ENCODE measurements around the gene NOVA2.

The NOVA2 gene, protein sequence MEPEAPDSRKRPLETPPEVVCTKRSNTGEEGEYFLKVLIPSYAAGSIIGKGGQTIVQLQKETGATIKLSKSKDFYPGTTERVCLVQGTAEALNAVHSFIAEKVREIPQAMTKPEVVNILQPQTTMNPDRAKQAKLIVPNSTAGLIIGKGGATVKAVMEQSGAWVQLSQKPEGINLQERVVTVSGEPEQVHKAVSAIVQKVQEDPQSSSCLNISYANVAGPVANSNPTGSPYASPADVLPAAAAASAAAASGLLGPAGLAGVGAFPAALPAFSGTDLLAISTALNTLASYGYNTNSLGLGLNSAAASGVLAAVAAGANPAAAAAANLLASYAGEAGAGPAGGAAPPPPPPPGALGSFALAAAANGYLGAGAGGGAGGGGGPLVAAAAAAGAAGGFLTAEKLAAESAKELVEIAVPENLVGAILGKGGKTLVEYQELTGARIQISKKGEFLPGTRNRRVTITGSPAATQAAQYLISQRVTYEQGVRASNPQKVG

DNA sequence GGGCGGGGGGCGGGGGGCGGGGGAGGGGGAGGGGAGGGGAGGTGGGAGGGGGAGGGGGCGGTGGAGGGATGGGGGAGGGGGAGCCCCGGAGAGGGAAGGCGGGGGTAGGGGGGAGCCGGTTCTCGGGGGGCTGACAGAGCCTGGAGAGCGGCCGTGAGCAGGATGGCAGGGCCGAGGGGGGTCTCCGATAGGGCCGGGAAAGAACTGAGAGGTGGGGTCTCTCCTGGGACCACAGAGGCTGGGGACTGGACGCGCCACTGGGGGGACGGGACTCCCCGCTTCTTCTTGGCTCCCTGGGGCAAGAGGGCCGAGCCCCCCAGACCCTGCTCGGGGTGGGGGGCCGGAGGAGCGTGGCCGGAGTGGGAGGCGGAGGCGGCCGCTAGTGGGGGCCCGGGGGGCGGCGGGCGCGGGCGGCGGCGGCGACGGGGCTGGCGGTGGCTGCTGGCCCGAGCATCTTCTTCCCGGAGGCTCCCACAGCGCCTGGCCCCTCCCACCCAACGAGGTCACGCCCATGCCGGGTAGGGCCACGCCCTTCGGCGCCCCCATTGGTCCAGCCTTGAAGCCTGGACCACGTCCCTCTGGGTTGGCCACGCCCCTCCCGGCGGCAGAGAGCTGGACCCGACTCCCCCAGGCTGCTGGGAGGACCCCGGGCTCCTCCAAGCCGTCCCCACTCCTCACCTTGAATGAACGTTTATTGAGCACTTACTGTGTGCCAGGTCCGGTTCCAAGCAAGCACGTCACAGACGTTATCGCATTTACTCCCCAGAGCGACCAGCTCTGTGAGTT is at the start of gene NOVA2:
Gene NOVA2, minus strand, starts transcription at position 313 of the 786 bp plus-strand sequence. CDS start 514 bp downstream, outside the sequence.
- no peak within 1 kb of the TSS for H3K27ac ChIP-seq (ENCODE audit: low read depth, low read length)
- peaks cover 40% of the 10 kb centered on the region for H3K27me3 ChIP-seq (ENCODE audit: control insufficient read depth, insufficient read depth, low read length)
- no peak within 1 kb of the TSS for H3K9ac ChIP-seq (ENCODE audit: low read length)
- H3K36me3 ChIP-seq (ENCODE audit: control insufficient read depth, insufficient read depth, low read length): no peaks in the 10 kb centered on the region
- H3K4me3 ChIP-seq (ENCODE audit: low read length): peak within 1 kb of the TSS; percentile 27
- H3K4me1 ChIP-seq (ENCODE audit: control insufficient read depth, insufficient read depth, low read length): no peaks in the 10 kb centered on the region

DNA sequence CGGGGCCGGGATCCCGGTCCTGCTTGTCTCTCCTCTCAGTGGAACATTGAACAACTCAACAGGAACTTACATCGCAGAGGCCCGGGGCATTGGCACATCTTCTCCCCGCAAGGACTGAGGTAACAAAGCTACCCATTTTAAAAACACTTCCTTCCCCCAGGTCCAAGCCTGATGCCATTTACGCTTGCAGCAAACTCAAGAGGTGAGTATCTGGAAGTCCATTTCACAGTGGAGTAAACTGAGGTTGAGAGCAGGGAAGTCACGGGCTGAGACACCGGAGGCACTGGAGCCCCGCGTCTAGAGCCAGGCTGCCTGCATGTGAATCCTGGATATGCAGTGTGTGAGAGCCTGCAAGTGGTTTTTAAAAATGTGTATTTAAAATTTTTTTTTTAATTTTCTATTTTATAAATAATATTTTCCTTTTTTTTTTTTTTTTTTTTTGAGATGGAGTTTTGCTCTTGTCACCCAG is 49.7 kb upstream of the NOVA2 start:
- Histone ChIP-seq H3K9ac (ENCODE audit: low read length) (no peak overlapping the region), H3K27me3 (ENCODE audit: control insufficient read depth, insufficient read depth, low read length) (peaks cover 19% of the 10 kb centered on the region), H3K4me1 (ENCODE audit: control insufficient read depth, insufficient read depth, low read length) (no peaks in the 10 kb centered on the region), H3K27ac (ENCODE audit: low read depth, low read length) (no peak overlapping the region), H3K36me3 (ENCODE audit: control insufficient read depth, insufficient read depth, low read length) (no peaks in the 10 kb centered on the region), H3K4me3 (ENCODE audit: low read length) (no peak overlapping the region)

DNA sequence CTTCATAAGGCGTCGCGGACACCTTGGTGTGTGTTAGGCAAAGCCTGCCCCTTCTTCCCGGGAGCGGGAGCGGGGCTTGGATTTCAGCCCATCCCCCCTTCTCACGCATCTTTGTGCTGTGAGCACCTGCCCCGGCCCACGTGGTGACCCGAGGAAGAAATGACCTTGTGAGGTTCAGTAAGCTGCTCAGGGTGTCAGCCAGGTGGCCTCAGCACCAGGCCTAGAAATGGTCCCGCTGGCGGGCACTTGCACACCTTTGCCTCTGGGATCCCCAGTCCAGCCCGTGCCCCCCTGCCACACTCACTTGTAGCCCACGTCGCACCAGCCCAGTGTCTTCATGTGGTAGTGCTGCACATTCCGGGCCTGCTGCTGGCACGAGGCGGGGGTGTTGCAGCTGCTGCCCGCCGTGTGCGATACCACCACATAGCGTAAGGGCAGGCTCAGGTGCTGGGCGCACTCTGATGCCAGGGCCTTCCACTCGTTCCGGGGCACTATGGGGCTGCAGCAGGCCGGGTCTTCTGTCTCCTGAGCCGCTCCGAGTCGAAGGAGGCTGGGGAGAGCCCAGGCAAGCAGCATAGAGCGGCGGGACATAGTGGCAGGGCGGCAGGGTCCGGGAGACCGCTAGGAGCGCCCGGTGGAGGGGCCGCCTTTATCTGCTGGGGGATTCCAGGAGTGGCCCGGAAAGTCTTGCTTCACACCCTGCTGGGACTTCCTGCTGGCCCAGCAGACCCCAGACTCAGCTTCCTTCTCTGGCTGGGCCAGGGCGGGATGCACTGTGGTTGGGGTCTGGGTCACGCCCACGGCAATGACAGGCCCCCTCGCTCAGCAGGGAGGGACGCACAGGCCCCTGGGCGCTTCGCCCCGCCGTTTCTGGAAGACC is 49.0 kb upstream of the NOVA2 start, which contains the start of gene PGLYRP1:
Gene PGLYRP1, minus strand, starts transcription at position 623 of the 880 bp plus-strand sequence. Its CDS starts 32 bp downstream, at position 591.
- no peak within 1 kb of the TSS for H3K4me3 ChIP-seq (ENCODE audit: low read length)
- no peaks in the 10 kb centered on the region for H3K4me1 ChIP-seq (ENCODE audit: control insufficient read depth, insufficient read depth, low read length)
- H3K27ac ChIP-seq (ENCODE audit: low read depth, low read length): no peak within 1 kb of the TSS
- no peak within 1 kb of the TSS for H3K9ac ChIP-seq (ENCODE audit: low read length)
- no peaks in the 10 kb centered on the region for H3K36me3 ChIP-seq (ENCODE audit: control insufficient read depth, insufficient read depth, low read length)
- H3K27me3 ChIP-seq (ENCODE audit: control insufficient read depth, insufficient read depth, low read length): peaks cover 19% of the 10 kb centered on the region

DNA sequence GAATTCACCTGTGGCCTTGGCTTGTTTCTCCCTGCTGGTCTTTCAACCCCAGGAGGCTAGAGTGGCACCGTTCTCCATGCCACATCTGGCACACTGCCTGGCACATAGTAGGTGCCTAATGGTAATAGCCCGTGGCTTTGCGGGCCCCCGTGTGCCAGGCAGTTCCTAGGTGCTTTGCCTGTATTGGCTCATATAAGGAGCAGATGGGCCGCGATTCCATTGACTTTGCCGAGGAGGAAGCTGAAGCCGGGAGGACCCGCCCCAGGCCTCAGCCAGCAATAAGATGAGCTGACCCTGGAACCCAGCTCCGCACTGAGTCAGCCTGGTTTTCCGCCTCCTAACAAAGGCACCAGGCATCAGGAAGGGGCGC is 48.4 kb upstream of the NOVA2 start:
- Histone ChIP-seq H3K36me3 (ENCODE audit: control insufficient read depth, insufficient read depth, low read length) (no peaks in the 10 kb centered on the region), H3K9ac (ENCODE audit: low read length) (no peak overlapping the region), H3K4me1 (ENCODE audit: control insufficient read depth, insufficient read depth, low read length) (no peaks in the 10 kb centered on the region), H3K27me3 (ENCODE audit: control insufficient read depth, insufficient read depth, low read length) (peaks cover 19% of the 10 kb centered on the region), H3K4me3 (ENCODE audit: low read length) (no peak overlapping the region), H3K27ac (ENCODE audit: low read depth, low read length) (no peak overlapping the region)

DNA sequence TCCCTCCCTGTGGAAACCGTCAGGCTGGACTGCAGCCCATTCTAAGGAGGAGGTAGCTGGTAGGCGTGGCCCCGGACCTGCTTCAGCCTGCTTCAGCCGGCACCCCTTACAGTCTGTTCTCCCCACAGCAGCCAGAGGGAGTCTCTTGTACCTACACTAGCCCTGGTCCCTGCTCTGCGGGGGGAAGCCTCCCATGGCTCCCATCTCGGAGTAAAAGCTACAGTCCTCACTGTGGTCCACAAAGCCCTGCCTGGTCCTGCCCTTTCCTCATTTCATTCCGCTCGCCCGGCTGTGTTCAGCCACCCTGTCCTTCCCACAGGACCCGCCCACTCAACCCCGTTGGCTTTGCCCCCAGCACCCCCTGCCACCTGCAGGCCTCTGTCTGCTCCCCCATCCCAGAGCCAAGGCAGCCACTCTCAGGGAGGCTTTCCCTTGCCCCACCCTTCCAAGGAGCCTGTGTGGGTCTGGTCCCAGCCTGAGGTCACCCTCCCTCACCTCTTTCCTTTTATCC is 47.9 kb upstream of the NOVA2 start:
- no peak overlapping the region for H3K27ac ChIP-seq (ENCODE audit: low read depth, low read length)
- no peak overlapping the region for H3K9ac ChIP-seq (ENCODE audit: low read length)
- H3K27me3 ChIP-seq (ENCODE audit: control insufficient read depth, insufficient read depth, low read length): peaks cover 17% of the 10 kb centered on the region
- H3K4me3 ChIP-seq (ENCODE audit: low read length): no peak overlapping the region
- H3K36me3 ChIP-seq (ENCODE audit: control insufficient read depth, insufficient read depth, low read length): no peaks in the 10 kb centered on the region
- H3K4me1 ChIP-seq (ENCODE audit: control insufficient read depth, insufficient read depth, low read length): no peaks in the 10 kb centered on the region

DNA sequence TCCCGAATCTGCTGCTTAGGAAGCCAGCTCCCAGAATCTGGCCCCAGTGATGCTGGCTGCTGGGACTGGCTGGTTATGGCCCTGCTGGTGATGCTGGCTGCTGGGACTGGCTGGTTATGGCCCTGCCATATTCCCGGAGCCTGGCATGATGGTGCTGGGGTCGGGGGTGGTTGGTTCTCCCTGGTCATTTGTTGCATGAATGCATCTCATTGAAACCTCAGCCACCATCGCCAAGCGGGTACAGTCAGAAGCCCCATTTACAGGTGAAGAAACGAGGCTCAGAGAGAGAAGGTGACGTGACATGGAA is 47.1 kb upstream of the NOVA2 start:
- Histone ChIP-seq H3K9ac (ENCODE audit: low read length) (no peak overlapping the region), H3K27ac (ENCODE audit: low read depth, low read length) (no peak overlapping the region), H3K36me3 (ENCODE audit: control insufficient read depth, insufficient read depth, low read length) (no peaks in the 10 kb centered on the region), H3K4me3 (ENCODE audit: low read length) (no peak overlapping the region), H3K4me1 (ENCODE audit: control insufficient read depth, insufficient read depth, low read length) (peaks cover 4% of the 10 kb centered on the region), H3K27me3 (ENCODE audit: control insufficient read depth, insufficient read depth, low read length) (peaks cover 20% of the 10 kb centered on the region)

DNA sequence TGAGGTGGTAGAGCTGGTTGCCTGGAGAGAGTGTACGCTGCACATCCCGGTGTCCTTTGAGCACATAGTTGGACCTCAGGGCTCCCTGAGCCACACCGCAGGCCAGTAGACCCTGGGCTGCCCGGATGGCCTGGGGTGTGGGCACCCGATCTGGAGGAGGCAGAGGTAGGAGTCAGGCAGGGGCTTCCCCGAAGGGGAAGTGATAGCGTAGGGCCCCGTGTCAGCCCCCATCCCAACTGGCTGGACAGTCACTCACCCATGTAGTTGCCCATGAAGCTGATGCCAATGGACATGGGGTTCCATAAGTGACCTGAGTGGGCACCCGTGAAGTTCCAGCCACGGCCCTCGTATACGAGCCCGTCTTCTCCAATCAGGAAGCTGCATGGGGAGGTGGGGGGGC is 45.6 kb upstream of the NOVA2 start:
- H3K27ac ChIP-seq (ENCODE audit: low read depth, low read length): no peak overlapping the region
- H3K4me1 ChIP-seq (ENCODE audit: control insufficient read depth, insufficient read depth, low read length): peaks cover 8% of the 10 kb centered on the region
- no peaks in the 10 kb centered on the region for H3K36me3 ChIP-seq (ENCODE audit: control insufficient read depth, insufficient read depth, low read length)
- H3K4me3 ChIP-seq (ENCODE audit: low read length): no peak overlapping the region
- H3K27me3 ChIP-seq (ENCODE audit: control insufficient read depth, insufficient read depth, low read length): peaks cover 31% of the 10 kb centered on the region
- no peak overlapping the region for H3K9ac ChIP-seq (ENCODE audit: low read length)

DNA sequence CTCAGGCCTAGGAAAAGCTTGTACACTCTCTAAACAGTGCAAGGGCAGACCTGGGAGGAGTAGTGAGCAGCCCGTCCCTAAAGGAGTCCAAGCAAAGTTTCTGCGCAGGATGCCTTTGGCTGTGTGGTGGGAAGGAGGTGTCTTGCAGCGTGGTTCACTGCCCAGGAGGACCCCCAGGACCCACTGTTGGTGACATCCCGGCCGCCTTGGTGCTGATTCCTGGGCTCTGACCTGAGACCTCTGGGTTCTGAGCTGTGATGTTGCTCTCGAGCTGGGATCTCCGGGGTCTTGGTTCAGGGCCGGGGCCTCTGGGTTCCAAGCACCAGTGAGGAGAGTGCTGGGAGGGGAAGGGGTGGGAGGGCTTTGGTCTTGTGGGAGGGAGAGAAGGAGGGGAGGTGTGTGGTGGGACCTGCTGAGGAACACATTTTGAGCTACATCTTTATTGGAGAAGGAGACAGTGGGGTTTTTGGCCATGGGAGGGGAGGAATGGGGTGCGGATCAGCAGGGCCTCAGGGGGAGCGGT is 45.1 kb upstream of the NOVA2 start:
- Histone ChIP-seq H3K4me1 (ENCODE audit: control insufficient read depth, insufficient read depth, low read length) (peaks cover 8% of the 10 kb centered on the region), H3K4me3 (ENCODE audit: low read length) (no peak overlapping the region), H3K27ac (ENCODE audit: low read depth, low read length) (no peak overlapping the region), H3K9ac (ENCODE audit: low read length) (no peak overlapping the region), H3K27me3 (ENCODE audit: control insufficient read depth, insufficient read depth, low read length) (peaks cover 28% of the 10 kb centered on the region), H3K36me3 (ENCODE audit: control insufficient read depth, insufficient read depth, low read length) (no peaks in the 10 kb centered on the region)

DNA sequence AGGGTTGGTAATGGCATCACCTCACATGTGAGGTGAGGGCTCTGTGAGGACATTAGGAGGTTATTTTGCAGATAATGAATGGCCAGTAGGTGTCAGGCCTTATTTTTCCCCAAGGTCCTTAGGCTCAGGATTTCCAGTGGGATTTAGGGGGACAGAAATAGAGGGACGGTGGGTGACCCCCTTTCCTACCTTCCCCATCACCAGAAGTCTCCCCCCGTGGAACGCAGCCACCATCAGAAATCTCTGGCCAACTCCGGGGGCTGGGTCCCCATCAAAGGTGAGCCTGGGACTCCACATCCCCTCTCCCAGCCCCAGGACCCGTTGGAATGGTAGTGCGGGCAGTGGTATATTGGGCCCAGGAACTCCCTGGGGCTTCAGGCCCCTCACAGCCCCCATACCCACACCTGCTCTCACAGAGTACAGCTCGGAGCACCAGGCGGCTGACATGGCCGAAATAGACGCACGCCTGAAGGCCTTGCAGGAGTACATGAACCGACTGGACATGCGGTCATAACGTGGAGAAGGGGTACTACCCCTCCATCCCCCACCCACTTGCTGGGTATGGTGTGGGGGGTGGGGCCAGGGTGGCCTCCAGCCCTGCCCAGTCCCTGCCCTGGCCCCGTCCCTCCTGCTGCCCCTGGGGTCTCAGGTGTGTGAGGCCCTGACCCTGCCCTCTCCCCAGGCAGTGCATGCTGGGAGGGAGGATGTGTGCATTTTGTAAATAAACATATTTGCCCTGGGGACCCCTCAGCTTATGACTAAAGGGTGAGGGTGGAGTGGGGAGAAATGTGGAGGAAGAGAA is 44.4 kb upstream of the NOVA2 start:
- peaks cover 24% of the 10 kb centered on the region for H3K27me3 ChIP-seq (ENCODE audit: control insufficient read depth, insufficient read depth, low read length)
- peaks cover 8% of the 10 kb centered on the region for H3K4me1 ChIP-seq (ENCODE audit: control insufficient read depth, insufficient read depth, low read length)

DNA sequence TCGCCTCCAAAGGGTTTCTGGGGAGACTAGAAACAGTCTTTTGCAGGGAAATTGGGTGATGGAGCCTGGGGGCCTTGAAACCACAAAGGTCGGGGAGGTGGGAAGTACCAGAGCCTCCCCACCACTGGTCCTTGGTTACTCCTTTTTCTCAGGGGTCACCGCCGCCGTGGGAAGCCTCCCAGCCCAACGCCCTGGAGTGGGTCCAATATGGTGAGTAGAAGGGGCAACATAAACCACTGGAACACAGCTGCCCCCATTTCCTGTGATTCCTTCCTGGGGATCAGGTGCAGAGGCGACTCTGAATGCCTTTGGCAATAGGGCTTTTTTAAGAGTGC is 43.4 kb upstream of the NOVA2 start:
- no peak overlapping the region for H3K9ac ChIP-seq (ENCODE audit: low read length)
- peaks cover 8% of the 10 kb centered on the region for H3K4me1 ChIP-seq (ENCODE audit: control insufficient read depth, insufficient read depth, low read length)

More for the DNA sequence above, 44.4 kb upstream of the NOVA2 start:
- Histone ChIP-seq H3K27ac (ENCODE audit: low read depth, low read length) (no peak overlapping the region), H3K9ac (ENCODE audit: low read length) (no peak overlapping the region), H3K4me3 (ENCODE audit: low read length) (no peak overlapping the region), H3K36me3 (ENCODE audit: control insufficient read depth, insufficient read depth, low read length) (no peaks in the 10 kb centered on the region)

DNA sequence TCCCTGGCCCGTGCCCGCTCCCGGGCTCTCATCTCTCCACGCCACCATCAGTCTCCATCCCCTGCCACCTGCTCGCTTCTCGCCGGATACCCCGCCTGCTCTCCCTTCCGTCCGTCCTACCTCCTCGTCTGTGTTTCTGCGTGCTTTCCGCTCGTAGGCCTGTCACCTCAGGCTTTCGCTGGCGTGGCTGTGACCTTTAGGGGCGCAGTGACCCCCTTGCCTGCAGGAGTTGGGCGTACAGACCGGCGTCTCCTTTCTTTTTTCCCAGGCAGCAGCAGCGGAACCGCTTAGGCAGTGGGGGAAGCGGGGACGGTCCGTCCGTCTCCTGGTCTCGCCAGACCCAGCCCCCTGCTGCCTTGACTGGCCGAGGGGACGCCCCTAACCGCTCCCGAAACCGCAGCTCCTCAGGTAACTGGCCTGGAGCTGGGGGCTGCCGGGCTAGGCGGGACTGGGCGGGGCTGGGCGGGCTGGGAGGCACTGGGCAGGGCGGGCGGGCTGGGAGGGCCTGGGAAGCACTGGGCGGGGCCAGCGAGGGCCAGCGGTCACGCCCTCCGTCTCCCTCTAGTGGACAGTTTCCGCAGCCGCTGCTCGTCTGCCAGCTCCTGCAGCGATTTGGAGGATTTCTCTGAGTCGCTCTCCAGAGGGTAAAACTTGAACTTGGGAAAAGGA is 42.9 kb upstream of the NOVA2 start:
- Histone ChIP-seq H3K27ac (ENCODE audit: low read depth, low read length) (no peak overlapping the region), H3K36me3 (ENCODE audit: control insufficient read depth, insufficient read depth, low read length) (no peaks in the 10 kb centered on the region), H3K27me3 (ENCODE audit: control insufficient read depth, insufficient read depth, low read length) (peaks cover 19% of the 10 kb centered on the region), H3K4me3 (ENCODE audit: low read length) (peak overlapping the region; percentile 93), H3K4me1 (ENCODE audit: control insufficient read depth, insufficient read depth, low read length) (peaks cover 8% of the 10 kb centered on the region), H3K9ac (ENCODE audit: low read length) (no peak overlapping the region)

More for the DNA sequence above, 43.4 kb upstream of the NOVA2 start:
- Histone ChIP-seq H3K27ac (ENCODE audit: low read depth, low read length) (no peak overlapping the region), H3K36me3 (ENCODE audit: control insufficient read depth, insufficient read depth, low read length) (no peaks in the 10 kb centered on the region), H3K4me3 (ENCODE audit: low read length) (peak overlapping the region; percentile 10), H3K27me3 (ENCODE audit: control insufficient read depth, insufficient read depth, low read length) (peaks cover 19% of the 10 kb centered on the region)
